ENCODE measurements around the gene EXOSC7.

Gene EXOSC7

GRCh38 chr3:44992555-44993470 lies 16.8 kb downstream of the EXOSC7 start:
- H3K4me3 ChIP-seq (replicated peaks; ENCODE audit: low read depth, low read length), result no peak overlapping the region
- TF ChIP-seq CTCF (IDR thresholded peaks at IDR 0.05; ENCODE audit: low read length, missing control alignments), result peak; percentile 84
- no peak for DNase-seq (ENCODE audit: low read depth)

GRCh38 chr3:44993471-44994205 lies 17.6 kb downstream of the EXOSC7 start:
- H3K4me3 ChIP-seq (replicated peaks; ENCODE audit: low read depth, low read length), result no peak overlapping the region
- TF ChIP-seq CTCF (IDR thresholded peaks at IDR 0.05; ENCODE audit: low read length, missing control alignments), result no peak
- DNase-seq (ENCODE audit: low read depth), result peak; percentile 53

GRCh38 chr3:44995142-44995770 lies 19.2 kb downstream of the EXOSC7 start:
- TF ChIP-seq CTCF (IDR thresholded peaks at IDR 0.05; ENCODE audit: low read length, missing control alignments), result no peak
- H3K4me3 ChIP-seq (replicated peaks; ENCODE audit: low read depth, low read length), result no peak overlapping the region
- peak; percentile 77 for DNase-seq (ENCODE audit: low read depth)

GRCh38 chr3:44996556-44996969 lies 20.5 kb downstream of the EXOSC7 start:
- no peak for TF ChIP-seq CTCF (IDR thresholded peaks at IDR 0.05; ENCODE audit: low read length, missing control alignments)
- H3K4me3 ChIP-seq (replicated peaks; ENCODE audit: low read depth, low read length), result no peak overlapping the region
- DNase-seq (ENCODE audit: low read depth), result no peak

GRCh38 chr3:44999782-45000181 lies 23.7 kb downstream of the EXOSC7 start:
- no peak for TF ChIP-seq CTCF (IDR thresholded peaks at IDR 0.05; ENCODE audit: low read length, missing control alignments)
- H3K4me3 ChIP-seq (replicated peaks; ENCODE audit: low read depth, low read length), result no peak overlapping the region
- no peak for DNase-seq (ENCODE audit: low read depth)

GRCh38 chr3:45000823-45001222 lies 24.8 kb downstream of the EXOSC7 start:
- TF ChIP-seq CTCF (IDR thresholded peaks at IDR 0.05; ENCODE audit: low read length, missing control alignments), result no peak
- H3K4me3 ChIP-seq (replicated peaks; ENCODE audit: low read depth, low read length), result no peak overlapping the region
- no peak for DNase-seq (ENCODE audit: low read depth)
